Keratinocyte (primary cell): Measurements from ENCODE around the gene MRPL43.

Experiments used
- EZH2 ChIP-seq: IDR thresholded peaks from one replicate; pipeline ENCODE4 v1.6.1; 2012; ENCODE audit warnings: inconsistent platforms, mild to moderate bottlenecking, low read length, moderate library complexity
- TF ChIP-seq, protein P1 (sequence below), 3 experiments: IDR thresholded peaks in 1 of 3; conservative IDR thresholded peaks in 1 of 3; optimal IDR thresholded peaks in 1 of 3; 2 replicates in 2 of 3; 3 replicates in 1 of 3; pipeline versions ENCODE3 to v1.5.1; 2011; ENCODE audit warnings: low read length in 3 of 3, mild to moderate bottlenecking in 3 of 3, moderate library complexity in 2 of 3, control low read depth in 1 of 3, inconsistent platforms in 1 of 3; ENCODE audit not compliant: insufficient read depth in 2 of 3; ENCODE audit errors: extremely low read depth in 1 of 3

DNA sequence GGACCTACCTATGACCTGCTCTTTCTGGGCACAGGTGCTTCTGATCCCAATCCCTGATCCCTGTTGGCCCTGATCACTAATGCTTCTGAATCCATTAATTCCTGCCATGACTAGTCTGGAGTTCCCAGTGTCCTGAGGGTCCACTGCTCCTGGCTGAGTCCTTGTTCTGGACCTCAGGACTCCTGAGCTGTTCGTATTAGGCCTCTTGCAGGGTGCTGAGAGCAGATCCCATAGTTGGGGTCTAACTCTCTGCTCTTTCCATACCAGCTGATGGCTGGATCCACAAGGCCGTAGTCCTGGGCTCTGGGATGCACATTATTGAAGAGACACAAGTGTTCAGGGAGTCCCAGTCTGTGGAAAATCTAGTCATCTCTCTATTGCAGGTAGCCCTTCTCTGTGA lies 7.0 kb downstream of the MRPL43 start:
- TF ChIP-seq, protein P1, sequence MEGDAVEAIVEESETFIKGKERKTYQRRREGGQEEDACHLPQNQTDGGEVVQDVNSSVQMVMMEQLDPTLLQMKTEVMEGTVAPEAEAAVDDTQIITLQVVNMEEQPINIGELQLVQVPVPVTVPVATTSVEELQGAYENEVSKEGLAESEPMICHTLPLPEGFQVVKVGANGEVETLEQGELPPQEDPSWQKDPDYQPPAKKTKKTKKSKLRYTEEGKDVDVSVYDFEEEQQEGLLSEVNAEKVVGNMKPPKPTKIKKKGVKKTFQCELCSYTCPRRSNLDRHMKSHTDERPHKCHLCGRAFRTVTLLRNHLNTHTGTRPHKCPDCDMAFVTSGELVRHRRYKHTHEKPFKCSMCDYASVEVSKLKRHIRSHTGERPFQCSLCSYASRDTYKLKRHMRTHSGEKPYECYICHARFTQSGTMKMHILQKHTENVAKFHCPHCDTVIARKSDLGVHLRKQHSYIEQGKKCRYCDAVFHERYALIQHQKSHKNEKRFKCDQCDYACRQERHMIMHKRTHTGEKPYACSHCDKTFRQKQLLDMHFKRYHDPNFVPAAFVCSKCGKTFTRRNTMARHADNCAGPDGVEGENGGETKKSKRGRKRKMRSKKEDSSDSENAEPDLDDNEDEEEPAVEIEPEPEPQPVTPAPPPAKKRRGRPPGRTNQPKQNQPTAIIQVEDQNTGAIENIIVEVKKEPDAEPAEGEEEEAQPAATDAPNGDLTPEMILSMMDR (optimal IDR thresholded peaks at IDR 0.05 in 1 of 3, IDR thresholded peaks at IDR 0.05 in 1 of 3, conservative IDR thresholded peaks at IDR 0.05 in 1 of 3; ENCODE audit: extremely low read depth in 1 of 3, insufficient read depth in 2 of 3, low read length in 3 of 3), result no peak
- no peak for TF ChIP-seq EZH2
